Gastrocnemius medialis (tissue), 4 donors: ENCODE results near the gene BSN.
"Not testable (repeated sequence)": the region's sequence is repeated elsewhere in the genome, so short reads cannot be mapped to it uniquely, and the experiment has no call there.

Experiments
- POLR2A ChIP-seq, 2 donors: fragments of 450-650 bp; IDR thresholded peaks; one replicate each; pipeline ENCODE4 v1.6.1; 2017; ENCODE audit warnings: antibody characterized with exemption in 2 of 2, mild to moderate bottlenecking in 2 of 2, moderate library complexity in 2 of 2
- TF ChIP-seq, protein P1 (sequence below), 5 experiments: fragments of 450-650 bp in 3 of 5; fragments of 200-600 bp in 2 of 5; sonication (generic) in 2 of 5; IDR thresholded peaks in 4 of 5; conservative IDR thresholded peaks in 1 of 5; 1 replicate in 4 of 5; 2 replicates in 1 of 5; pipeline ENCODE4 v1.5.1; 2016 to 2019; ENCODE audit warnings: antibody characterized with exemption in 5 of 5, mild to moderate bottlenecking in 3 of 5, moderate library complexity in 3 of 5

DNA sequence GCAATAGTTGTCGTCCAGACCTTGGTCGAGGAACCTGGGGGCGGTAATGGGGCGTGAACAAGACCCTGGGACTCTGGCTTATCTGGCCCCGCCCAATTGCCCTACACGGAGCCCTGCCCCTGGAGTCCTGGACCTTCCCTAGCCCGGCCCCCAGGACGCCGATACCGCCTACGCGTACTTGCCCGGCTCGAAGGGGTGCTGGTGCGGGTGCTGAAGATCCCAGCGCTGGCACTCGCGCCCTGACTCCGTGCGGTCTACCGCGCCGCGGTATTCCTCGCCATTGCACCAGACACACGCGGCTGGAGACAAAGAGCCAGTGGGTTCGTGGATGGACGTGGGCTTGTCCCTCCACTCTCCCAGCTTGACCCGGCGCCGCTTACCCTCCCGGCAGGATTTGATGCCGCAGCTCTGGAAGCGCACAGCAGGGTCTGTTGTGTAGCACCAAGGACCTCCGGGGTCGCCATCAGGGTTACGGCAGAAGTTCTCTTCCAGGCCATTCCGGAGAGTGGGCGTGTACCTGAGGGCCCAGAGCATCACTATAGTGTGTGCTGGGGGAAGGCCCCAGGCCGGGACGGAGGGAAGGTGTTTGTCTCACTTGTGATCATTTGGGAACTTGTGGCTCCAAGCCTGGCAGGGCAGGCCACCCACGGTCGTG is 132.6 kb downstream of the BSN start:
- TF ChIP-seq, protein P1, sequence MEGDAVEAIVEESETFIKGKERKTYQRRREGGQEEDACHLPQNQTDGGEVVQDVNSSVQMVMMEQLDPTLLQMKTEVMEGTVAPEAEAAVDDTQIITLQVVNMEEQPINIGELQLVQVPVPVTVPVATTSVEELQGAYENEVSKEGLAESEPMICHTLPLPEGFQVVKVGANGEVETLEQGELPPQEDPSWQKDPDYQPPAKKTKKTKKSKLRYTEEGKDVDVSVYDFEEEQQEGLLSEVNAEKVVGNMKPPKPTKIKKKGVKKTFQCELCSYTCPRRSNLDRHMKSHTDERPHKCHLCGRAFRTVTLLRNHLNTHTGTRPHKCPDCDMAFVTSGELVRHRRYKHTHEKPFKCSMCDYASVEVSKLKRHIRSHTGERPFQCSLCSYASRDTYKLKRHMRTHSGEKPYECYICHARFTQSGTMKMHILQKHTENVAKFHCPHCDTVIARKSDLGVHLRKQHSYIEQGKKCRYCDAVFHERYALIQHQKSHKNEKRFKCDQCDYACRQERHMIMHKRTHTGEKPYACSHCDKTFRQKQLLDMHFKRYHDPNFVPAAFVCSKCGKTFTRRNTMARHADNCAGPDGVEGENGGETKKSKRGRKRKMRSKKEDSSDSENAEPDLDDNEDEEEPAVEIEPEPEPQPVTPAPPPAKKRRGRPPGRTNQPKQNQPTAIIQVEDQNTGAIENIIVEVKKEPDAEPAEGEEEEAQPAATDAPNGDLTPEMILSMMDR (IDR thresholded peaks at IDR 0.05 in 4 of 5, conservative IDR thresholded peaks at IDR 0.05 in 1 of 5), result not testable (repeated sequence)
- TF ChIP-seq POLR2A (IDR thresholded peaks at IDR 0.05), result not testable (repeated sequence)
